ENCODE measurements around the gene SV2B. TPM values are rescaled to one million over a fixed set of nuclear protein-coding genes. Genes with fewer than 3 reads are reported as not detected.

The SV2B gene
- total and polyA plus RNA-seq, 2 experiments from 2014 or later = 0.17 to 2.2 TPM

GRCh38 chr15:91306144-91306543, 206.1 kb downstream of the SV2B start:
- H3K36me3 ChIP-seq (replicated peaks; ENCODE audit: insufficient read depth, low read depth) = no peaks in the 10 kb centered on the region
- no peaks in the 10 kb centered on the region for H3K9me2 ChIP-seq (replicated peaks; ENCODE audit: insufficient read depth)
- no peaks in the 10 kb centered on the region for H4K20me1 ChIP-seq (ENCODE audit: insufficient read depth, poor library complexity, severe bottlenecking)
- TF ChIP-seq EZH2phosphoT487 (IDR thresholded peaks at IDR 0.05; ENCODE audit: low read depth, severe bottlenecking, unreplicated experiment) (no peak), EZH2 (IDR thresholded peaks at IDR 0.05; ENCODE audit: borderline replicate concordance) (no peak), CTCF (IDR thresholded peaks at IDR 0.05; ENCODE audit: poor library complexity) (no peak)
- no peak overlapping the region for H3K4me3 ChIP-seq
- peaks cover 44% of the 10 kb centered on the region for H3K27me3 ChIP-seq
- no peak for DNase-seq (ENCODE audit: low spot score)
- H3K79me2 ChIP-seq = no peaks in the 10 kb centered on the region
- no peak overlapping the region for H3K4me2 ChIP-seq
- no peaks in the 10 kb centered on the region for H3K4me1 ChIP-seq (ENCODE audit: insufficient read depth)
- H3K27ac ChIP-seq = no peak overlapping the region
- H3K9me3 ChIP-seq (ENCODE audit: low read depth) = no peaks in the 10 kb centered on the region
- WGBS (ENCODE audit: low lambda C conversion rate, missing lambda C conversion rate) = 88% methylated on average over 7 of the region's 7 CpGs
- no peak overlapping the region for H2AFZ ChIP-seq

- no peak for DNase-seq (ENCODE audit: low spot score)
- TF ChIP-seq EZH2phosphoT487 (IDR thresholded peaks at IDR 0.05; ENCODE audit: low read depth, severe bottlenecking, unreplicated experiment) = no peak
- no peak for TF ChIP-seq CTCF (IDR thresholded peaks at IDR 0.05; ENCODE audit: poor library complexity)
- TF ChIP-seq EZH2 (IDR thresholded peaks at IDR 0.05; ENCODE audit: borderline replicate concordance) = no peak
- Histone ChIP-seq H3K27ac (no peak overlapping the region), H4K20me1 (ENCODE audit: insufficient read depth, poor library complexity, severe bottlenecking) (no peaks in the 10 kb centered on the region), H3K27me3 (peaks cover 41% of the 10 kb centered on the region), H2AFZ (no peak overlapping the region), H3K4me1 (ENCODE audit: insufficient read depth) (no peaks in the 10 kb centered on the region), H3K4me3 (no peak overlapping the region), H3K79me2 (no peaks in the 10 kb centered on the region), H3K9me2 (replicated peaks; ENCODE audit: insufficient read depth) (no peaks in the 10 kb centered on the region), H3K9me3 (ENCODE audit: low read depth) (no peaks in the 10 kb centered on the region), H3K36me3 (replicated peaks; ENCODE audit: insufficient read depth, low read depth) (no peaks in the 10 kb centered on the region), H3K4me2 (no peak overlapping the region)
- 76% methylated on average over 2 of the region's 2 CpGs for WGBS (ENCODE audit: low lambda C conversion rate, missing lambda C conversion rate)
These were observed 207.5 kb downstream of the SV2B start for GRCh38 chr15:91307601-91308000.

- H3K4me2 ChIP-seq = no peak overlapping the region
- no peak overlapping the region for H3K4me3 ChIP-seq
- no peaks in the 10 kb centered on the region for H3K9me2 ChIP-seq (replicated peaks; ENCODE audit: insufficient read depth)
- TF ChIP-seq EZH2 (IDR thresholded peaks at IDR 0.05; ENCODE audit: borderline replicate concordance) (no peak), EZH2phosphoT487 (IDR thresholded peaks at IDR 0.05; ENCODE audit: low read depth, severe bottlenecking, unreplicated experiment) (no peak), CTCF (IDR thresholded peaks at IDR 0.05; ENCODE audit: poor library complexity) (no peak)
- WGBS (ENCODE audit: low lambda C conversion rate, missing lambda C conversion rate) = 87% methylated on average over 4 of the region's 4 CpGs
- DNase-seq (ENCODE audit: low spot score) = no peak
- H3K27me3 ChIP-seq = peaks cover 38% of the 10 kb centered on the region
- no peaks in the 10 kb centered on the region for H3K4me1 ChIP-seq (ENCODE audit: insufficient read depth)
- H3K27ac ChIP-seq = no peak overlapping the region
- H3K36me3 ChIP-seq (replicated peaks; ENCODE audit: insufficient read depth, low read depth) = no peaks in the 10 kb centered on the region
- H3K79me2 ChIP-seq = no peaks in the 10 kb centered on the region
- H3K9me3 ChIP-seq (ENCODE audit: low read depth) = no peaks in the 10 kb centered on the region
- H4K20me1 ChIP-seq (ENCODE audit: insufficient read depth, poor library complexity, severe bottlenecking) = no peaks in the 10 kb centered on the region
- H2AFZ ChIP-seq = no peak overlapping the region
These were observed 208.1 kb downstream of the SV2B start for GRCh38 chr15:91308199-91308598.

- H3K27ac ChIP-seq = no peak overlapping the region
- H3K79me2 ChIP-seq = no peaks in the 10 kb centered on the region
- WGBS (ENCODE audit: low lambda C conversion rate, missing lambda C conversion rate) = 83% methylated on average over 4 of the region's 4 CpGs
- no peaks in the 10 kb centered on the region for H3K9me3 ChIP-seq (ENCODE audit: low read depth)
- no peak overlapping the region for H3K4me2 ChIP-seq
- no peaks in the 10 kb centered on the region for H3K4me1 ChIP-seq (ENCODE audit: insufficient read depth)
- no peak overlapping the region for H3K4me3 ChIP-seq
- H3K9me2 ChIP-seq (replicated peaks; ENCODE audit: insufficient read depth) = no peaks in the 10 kb centered on the region
- peaks cover 32% of the 10 kb centered on the region for H3K27me3 ChIP-seq
- TF ChIP-seq CTCF (IDR thresholded peaks at IDR 0.05; ENCODE audit: poor library complexity) = no peak
- no peak for DNase-seq (ENCODE audit: low spot score)
- H3K36me3 ChIP-seq (replicated peaks; ENCODE audit: insufficient read depth, low read depth) = no peaks in the 10 kb centered on the region
- no peak overlapping the region for H2AFZ ChIP-seq
- no peaks in the 10 kb centered on the region for H4K20me1 ChIP-seq (ENCODE audit: insufficient read depth, poor library complexity, severe bottlenecking)
These were observed 208.8 kb downstream of the SV2B start for GRCh38 chr15:91308855-91309254.
